Measurements from ENCODE around the gene ANKLE2.

DNA sequence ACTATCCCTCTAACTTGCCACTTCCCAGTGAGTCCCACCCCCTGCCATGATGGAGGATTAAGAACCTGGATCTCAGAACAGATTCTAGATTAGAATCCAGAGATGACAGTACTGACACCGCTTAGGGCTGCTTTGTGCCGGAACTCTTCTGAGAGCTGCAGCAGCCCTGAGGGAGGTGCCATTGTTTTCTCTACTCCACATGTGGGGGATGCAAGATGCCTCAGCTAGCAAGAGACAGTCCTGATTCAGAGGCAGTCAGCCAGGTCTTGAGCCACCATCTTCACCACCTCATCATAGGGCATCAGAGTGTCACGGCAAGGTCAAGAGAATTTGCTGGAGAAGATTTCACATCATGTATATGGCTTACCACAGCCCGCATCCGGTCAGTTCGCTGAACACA, 54.4 kb downstream of the ANKLE2 start:
- TF ChIP-seq, protein P1, sequence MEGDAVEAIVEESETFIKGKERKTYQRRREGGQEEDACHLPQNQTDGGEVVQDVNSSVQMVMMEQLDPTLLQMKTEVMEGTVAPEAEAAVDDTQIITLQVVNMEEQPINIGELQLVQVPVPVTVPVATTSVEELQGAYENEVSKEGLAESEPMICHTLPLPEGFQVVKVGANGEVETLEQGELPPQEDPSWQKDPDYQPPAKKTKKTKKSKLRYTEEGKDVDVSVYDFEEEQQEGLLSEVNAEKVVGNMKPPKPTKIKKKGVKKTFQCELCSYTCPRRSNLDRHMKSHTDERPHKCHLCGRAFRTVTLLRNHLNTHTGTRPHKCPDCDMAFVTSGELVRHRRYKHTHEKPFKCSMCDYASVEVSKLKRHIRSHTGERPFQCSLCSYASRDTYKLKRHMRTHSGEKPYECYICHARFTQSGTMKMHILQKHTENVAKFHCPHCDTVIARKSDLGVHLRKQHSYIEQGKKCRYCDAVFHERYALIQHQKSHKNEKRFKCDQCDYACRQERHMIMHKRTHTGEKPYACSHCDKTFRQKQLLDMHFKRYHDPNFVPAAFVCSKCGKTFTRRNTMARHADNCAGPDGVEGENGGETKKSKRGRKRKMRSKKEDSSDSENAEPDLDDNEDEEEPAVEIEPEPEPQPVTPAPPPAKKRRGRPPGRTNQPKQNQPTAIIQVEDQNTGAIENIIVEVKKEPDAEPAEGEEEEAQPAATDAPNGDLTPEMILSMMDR (IDR thresholded peaks at IDR 0.05): no peak
- TF ChIP-seq POLR2A (IDR thresholded peaks at IDR 0.05) (no peak), POLR2AphosphoS5 (IDR thresholded peaks at IDR 0.05) (no peak)

All from breast epithelium (tissue), 3 donors.